HG03280 (cell line): Measurements from ENCODE around the gene CELSR2.

Experiments used
- ATAC-seq: cut with Tn5 transposase; IDR thresholded peaks from one replicate; pipeline ENCODE4 v1.9.1; 2021; ENCODE audit warnings: mild to moderate bottlenecking, moderate library complexity; ENCODE audit not compliant: unreplicated experiment

CELSR2 gene

DNA sequence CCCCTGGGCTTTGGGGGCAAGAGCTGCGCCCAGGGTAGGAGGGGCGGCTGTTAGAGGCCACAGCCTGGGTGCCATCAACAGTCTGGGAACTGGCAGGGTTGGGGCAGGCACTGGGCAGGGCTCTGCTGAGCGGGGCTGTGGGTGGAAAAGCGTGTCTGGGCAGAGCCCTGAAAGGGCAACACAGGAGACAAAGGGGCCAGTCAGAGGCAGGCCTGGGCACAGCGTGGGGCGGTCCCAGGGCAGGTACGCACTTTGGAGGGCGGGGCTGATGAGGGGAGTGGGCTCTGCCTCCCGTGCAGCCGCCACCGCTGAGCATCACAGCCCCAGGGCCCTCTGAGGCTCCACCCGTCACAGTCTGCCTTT, 13.9 kb downstream of the CELSR2 start:
- no peak for ATAC-seq

GRCh38 chr1:109263597-109264378, 14.4 kb downstream of the CELSR2 start:
- ATAC-seq: peak; percentile 81

- ATAC-seq: no peak
These were observed 15.0 kb downstream of the CELSR2 start for GRCh38 chr1:109264379-109264755.

DNA sequence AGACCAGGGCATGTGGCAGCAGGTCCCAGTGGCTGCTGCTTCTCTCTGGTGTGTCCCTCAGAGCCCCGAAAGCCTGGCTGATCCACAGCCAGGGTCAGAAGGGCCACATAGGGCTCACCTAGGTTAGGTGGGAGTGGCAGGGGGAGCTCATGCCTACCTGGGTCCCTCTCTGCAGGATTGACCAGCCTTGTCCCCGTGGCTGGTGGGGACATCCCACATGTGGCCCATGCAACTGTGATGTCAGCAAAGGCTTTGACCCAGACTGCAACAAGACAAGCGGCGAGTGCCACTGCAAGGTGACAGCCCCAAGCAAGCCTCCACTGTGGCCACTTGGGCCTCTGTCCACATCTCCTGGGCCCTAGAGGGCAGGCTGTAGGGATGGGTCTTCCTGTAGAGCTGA, 15.7 kb downstream of the CELSR2 start:
- no peak for ATAC-seq

- no peak for ATAC-seq
These were observed 16.5 kb downstream of the CELSR2 start for GRCh38 chr1:109265741-109266330.

DNA sequence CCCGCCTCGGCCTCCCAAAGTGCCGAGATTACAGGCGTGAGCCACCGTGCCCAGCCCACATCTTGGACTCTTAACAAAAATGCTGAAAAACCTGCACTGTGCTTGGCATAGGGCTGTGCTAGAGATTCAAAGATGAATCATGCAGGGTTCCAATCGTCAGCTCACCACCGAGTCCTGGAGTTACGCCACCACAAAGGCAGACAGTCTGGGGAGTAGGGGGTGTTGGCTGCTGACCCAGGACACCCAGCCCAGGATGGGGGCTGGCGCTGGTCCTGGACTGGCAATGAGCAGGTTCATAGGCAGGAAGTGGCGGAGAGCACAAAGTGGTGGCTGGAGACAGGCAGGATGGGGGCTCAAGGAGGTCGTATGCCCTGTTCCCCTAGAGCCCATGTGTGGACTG, 17.6 kb downstream of the CELSR2 start:
- ATAC-seq: no peak

GRCh38 chr1:109267743-109268300, 18.5 kb downstream of the CELSR2 start:
- ATAC-seq: no peak

- no peak for ATAC-seq
These were observed 19.3 kb downstream of the CELSR2 start for GRCh38 chr1:109268431-109269211.

DNA sequence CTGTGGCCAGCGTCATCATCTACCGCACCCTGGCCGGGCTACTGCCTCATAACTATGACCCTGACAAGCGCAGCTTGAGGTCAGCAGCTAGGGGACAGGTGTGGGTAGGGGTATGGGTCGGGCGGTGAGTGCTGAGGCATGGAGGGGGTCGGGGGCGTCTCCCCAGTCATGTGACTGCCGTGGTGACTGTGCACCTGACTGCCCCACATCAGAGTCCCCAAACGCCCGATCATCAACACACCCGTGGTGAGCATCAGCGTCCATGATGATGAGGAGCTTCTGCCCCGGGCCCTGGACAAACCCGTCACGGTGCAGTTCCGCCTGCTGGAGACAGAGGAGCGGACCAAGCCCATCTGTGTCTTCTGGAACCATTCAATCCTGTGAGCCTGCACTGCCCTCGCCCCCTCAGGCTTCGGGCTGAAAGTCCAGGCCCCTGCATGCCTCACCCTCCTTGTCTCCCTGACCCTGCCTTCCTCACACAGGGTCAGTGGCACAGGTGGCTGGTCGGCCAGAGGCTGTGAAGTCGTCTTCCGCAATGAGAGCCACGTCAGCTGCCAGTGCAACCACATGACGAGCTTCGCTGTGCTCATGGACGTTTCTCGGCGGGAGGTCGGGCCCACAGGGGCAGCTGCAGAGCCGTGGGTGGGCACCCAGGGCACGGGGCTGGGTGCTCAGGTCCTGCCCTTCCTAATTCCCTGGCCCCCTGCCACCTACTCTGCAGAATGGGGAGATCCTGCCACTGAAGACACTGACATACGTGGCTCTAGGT, 20.1 kb downstream of the CELSR2 start:
- ATAC-seq: no peak

GRCh38 chr1:109269981-109270622, 20.8 kb downstream of the CELSR2 start:
- ATAC-seq: no peak

DNA sequence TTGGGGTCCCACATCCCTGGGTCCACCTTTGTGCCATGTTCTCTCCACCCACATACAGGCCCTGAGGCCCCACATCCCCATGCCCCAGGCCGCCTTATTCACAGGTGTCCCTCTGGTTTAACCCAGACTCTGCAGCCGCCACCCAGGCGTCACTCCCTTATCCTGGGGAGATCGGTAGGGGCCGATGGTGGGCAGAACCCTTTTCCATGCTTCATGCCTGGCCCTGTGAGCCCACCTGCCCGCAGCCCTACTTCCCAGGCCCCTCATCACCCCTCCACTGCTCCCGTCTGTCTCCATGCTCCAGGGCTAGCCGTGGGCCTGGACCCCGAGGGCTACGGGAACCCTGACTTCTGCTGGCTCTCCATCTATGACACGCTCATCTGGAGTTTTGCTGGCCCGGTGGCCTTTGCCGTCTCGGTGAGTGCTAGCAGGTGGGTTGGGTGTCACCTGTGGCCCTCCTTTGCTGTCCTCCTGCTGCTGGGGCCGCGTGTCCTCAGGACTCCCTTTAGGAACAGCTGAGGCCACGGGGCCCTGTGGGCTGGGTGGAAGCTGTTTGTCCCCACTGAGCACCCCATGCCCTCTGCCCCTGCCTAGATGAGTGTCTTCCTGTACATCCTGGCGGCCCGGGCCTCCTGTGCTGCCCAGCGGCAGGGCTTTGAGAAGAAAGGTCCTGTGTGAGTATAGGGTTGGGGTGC, 21.4 kb downstream of the CELSR2 start:
- no peak for ATAC-seq

GRCh38 chr1:109271458-109271857, 22.1 kb downstream of the CELSR2 start:
- no peak for ATAC-seq

- no peak for ATAC-seq
These were observed 22.9 kb downstream of the CELSR2 start for GRCh38 chr1:109272021-109272799.

- no peak for ATAC-seq
These were observed 23.6 kb downstream of the CELSR2 start for GRCh38 chr1:109272831-109273547.

GRCh38 chr1:109273570-109274288, 24.4 kb downstream of the CELSR2 start:
- no peak for ATAC-seq

DNA sequence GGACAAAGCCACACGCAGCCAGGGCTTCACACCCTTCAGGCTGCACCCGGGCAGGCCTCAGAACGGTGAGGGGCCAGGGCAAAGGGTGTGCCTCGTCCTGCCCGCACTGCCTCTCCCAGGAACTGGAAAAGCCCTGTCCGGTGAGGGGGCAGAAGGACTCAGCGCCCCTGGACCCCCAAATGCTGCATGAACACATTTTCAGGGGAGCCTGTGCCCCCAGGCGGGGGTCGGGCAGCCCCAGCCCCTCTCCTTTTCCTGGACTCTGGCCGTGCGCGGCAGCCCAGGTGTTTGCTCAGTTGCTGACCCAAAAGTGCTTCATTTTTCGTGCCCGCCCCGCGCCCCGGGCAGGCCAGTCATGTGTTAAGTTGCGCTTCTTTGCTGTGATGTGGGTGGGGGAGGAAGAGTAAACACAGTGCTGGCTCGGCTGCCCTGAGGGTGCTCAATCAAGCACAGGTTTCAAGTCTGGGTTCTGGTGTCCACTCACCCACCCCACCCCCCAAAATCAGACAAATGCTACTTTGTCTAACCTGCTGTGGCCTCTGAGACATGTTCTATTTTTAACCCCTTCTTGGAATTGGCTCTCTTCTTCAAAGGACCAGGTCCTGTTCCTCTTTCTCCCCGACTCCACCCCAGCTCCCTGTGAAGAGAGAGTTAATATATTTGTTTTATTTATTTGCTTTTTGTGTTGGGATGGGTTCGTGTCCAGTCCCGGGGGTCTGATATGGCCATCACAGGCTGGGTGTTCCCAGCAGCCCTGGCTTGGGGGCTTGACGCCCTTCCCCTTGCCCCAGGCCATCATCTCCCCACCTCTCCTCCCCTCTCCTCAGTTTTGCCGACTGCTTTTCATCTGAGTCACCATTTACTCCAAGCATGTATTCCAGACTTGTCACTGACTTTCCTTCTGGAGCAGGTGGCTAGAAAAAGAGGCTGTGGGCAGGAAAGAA, 25.5 kb downstream of the CELSR2 start:
- ATAC-seq: no peak
